ENCODE measurements around the gene SNRNP200.
"Not testable (repeated sequence)": the region's sequence is repeated elsewhere in the genome, so short reads cannot be mapped to it uniquely, and the experiment has no call there.

The SNRNP200 gene

DNA sequence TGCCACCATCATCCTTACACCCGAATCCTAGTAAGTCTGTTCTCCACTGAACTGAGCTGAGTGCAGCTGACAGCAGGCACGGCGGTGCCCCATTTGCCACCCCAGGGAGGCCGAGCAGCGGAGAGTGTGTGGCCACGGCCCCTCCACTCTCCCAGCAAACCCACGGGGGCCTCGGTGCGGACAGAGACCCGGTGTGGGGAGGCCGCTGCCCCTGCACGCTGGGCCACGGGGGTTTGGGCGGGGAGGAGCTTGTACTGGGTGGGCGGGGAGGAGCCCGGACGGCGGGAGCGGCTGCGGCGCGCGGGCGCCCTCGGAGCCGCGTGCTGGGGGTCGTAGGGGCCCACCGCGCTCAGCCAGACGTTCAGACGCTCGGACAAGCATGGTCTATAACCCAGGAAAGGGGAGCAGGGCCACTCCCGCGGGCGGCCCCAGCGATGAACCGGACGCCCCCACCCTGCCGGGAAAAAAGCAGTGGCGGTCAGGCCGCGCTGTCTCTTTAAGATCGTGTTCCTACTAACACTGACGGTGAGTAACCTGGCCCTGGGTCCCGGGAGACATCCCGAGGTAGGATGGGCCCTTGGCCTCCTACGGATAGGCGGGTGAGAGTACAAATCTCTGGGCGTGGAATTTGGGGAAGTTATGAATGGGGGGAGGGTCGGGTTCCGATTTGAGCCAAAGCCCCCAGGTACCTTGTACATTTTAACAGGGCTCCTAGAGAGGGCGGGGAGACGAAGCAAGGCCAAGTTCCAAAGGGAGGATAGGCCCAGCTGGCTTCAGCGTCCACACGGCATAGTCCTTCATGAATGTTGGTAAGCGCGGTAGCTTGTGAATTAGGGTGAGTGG is 19.9 kb upstream of the SNRNP200 start, which contains the start of gene ITPRIPL1:
Gene ITPRIPL1 (plus strand): TSS at position 277 of the 843 bp plus-strand sequence. CDS start 523 bp downstream, at position 800.
- DNase-seq (ENCODE audit: low spot score): no peak

DNA sequence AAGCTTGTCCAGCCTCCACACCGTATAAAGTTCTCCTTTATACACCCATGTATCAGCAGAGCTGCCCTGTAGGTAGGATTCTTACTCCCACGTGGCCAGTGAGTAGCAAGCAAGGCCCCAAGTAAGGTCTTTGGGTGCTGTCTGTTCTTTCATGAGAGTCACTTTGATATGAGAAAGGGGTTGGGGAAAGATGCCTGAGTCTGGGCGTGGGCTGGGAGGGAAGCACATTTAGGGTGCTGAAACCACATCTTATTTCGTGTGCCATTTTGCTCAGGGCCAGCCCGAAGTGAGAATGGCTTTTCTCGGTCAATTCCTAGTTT is 19.3 kb upstream of the SNRNP200 start:
- DNase-seq (ENCODE audit: low spot score): no peak

DNA sequence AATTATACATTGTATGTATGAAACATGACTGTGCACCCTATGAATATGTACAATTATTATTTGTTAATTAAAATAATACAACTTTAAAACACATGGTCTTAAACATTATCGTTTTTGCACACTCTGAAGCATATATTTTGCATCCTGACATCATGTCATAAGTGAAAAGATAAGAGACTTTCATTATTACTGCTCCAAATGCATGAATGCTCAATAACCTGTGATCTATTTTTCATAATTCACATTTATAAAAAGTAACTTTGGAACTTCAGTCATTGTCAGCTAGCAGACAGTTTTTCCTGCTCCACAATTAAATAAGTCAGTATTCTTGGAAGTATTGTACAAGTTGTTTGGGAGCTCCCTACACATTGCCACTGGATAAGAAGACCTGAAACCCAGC is 18.5 kb upstream of the SNRNP200 start:
- no peak for DNase-seq (ENCODE audit: low spot score)

DNA sequence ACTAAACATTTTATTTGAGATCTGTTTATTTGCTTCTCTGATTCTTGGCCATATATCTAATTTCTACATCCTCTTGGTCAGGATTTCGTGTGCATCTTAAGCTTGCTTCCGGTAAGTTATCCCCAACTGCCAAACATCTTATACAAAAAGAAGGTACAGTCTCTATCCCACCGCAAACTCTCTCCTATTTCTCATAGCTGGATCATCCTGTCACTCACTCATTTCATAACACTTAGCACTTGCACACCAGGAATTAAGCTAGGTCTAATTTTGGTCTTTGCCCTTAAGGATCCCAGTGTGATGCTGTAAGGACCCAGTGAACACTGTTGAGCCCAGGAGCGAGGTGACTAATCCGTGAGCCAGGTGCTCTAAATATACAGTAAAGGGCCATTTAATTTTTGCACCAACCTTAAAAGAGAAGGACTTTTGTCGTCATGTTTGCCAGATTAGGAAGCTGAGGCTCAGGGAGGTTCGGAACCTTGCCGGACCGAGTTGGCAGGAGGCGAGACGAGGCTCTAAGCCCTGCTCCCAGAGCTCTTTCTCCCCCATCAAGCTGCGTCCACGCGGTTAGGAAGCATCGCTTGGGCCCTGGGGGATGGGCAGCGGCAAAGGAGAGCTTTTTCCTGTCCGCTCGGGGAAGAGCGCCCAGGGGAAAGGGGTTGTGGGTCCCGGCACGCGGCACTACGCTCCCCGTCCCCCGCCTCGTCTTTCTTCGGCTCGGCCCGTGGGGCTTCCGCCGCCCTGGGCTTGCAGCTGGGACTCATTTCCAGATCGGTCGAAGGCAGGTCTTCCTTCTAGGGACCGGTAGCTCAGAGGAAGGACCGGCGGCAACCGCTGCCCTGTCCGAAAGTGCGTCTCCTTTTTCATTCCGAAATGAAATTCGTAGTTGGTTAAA is 15.6 kb upstream of the SNRNP200 start:
- DNase-seq (ENCODE audit: low spot score): no peak

DNA sequence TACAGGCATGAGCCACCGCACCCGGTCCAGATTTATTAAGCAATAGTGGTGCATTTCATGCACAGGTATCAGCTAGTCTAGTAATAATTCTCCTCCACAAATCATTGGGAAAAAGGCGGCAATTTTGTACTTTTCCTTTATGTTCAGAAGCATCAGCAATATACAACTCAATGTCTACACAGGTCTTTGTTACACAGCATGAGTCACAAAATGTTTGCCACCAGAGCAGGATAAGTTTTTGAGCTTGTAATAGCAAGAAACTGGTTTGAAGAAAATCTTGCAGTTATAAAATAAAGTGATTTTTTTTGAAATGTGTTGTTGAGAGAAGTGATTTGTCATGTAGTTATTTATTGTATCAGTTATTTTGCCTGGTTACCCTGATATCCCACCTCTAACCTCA is 15.0 kb upstream of the SNRNP200 start:
- no peak for DNase-seq (ENCODE audit: low spot score)

DNA sequence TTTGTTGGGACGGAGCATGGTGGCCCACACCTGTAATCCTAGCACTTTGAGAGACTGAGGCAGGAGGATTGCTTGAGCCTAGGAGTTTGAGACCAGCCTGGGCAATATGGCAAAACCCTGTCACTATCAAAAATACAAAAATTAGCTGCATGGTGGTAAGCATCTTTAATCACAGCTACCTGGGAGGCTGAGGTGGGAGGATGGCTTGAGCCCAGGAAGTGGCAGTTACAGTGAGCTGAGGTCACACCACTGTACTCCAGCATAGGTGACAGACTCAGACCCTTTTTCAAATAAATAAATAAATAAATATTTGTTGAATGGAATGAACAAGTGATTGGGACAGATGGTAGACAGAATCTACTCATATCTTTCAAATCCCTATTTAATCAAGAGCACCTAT is 14.1 kb upstream of the SNRNP200 start:
- DNase-seq (ENCODE audit: low spot score): no peak

DNA sequence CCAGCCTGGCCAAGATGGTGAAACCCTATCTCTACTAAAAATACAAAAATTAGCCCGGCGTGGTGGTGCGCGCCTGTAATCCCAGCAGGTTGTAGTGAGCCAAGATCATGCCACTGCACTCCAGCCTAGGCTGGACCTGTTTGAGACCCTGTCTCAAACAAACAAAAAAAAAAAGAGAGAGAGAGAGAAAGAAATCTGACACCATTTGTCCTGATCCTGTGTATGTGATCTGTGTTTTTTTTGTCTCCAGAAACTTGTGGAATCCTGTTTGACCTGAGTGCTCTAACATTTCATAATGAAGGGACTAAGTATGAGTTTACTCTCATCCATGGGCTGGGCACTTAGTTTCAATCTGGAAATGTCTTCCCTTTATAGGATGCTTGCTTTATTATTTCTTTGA is 13.4 kb upstream of the SNRNP200 start:
- no peak for DNase-seq (ENCODE audit: low spot score)

DNA sequence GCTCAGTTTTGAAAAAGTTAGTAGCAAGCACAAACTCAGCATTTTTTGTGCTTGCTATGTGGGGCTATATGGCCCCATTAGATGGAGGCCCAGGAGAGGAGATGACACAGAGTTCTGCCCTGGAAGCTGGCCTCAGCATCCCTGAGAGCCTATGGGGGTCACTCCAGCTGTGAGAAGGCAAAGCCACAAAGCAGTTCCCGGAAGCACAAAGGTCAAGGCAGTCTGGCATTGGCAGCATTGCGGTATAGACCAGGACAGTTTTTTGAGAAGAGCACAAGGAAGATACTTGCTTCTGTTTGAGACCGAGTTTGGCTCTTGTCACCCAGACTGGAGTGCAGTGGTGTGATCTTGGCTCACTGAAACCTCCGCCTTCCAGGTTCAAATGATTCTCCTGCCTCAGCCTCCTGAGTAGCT is 12.2 kb upstream of the SNRNP200 start:
- no peak for DNase-seq (ENCODE audit: low spot score)

DNA sequence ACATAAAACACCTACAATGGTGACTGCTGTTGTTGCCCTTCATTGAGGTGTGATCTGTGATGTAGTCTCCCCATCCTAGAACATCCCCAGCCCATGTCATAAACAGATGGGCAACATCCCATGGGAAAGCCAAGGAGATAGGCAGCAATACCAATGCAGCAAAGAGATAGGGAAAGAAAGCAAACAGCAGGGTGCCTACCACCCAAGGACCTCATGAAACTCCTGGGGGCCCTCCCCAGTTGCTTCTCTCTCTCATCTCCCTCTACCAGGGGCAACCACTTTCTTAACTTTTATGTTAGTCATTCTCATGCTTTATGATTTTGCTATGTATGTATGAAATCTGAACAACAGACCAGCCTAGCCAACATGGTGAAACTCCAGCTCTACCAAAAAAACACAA is 11.7 kb upstream of the SNRNP200 start:
- no peak for DNase-seq (ENCODE audit: low spot score)

DNA sequence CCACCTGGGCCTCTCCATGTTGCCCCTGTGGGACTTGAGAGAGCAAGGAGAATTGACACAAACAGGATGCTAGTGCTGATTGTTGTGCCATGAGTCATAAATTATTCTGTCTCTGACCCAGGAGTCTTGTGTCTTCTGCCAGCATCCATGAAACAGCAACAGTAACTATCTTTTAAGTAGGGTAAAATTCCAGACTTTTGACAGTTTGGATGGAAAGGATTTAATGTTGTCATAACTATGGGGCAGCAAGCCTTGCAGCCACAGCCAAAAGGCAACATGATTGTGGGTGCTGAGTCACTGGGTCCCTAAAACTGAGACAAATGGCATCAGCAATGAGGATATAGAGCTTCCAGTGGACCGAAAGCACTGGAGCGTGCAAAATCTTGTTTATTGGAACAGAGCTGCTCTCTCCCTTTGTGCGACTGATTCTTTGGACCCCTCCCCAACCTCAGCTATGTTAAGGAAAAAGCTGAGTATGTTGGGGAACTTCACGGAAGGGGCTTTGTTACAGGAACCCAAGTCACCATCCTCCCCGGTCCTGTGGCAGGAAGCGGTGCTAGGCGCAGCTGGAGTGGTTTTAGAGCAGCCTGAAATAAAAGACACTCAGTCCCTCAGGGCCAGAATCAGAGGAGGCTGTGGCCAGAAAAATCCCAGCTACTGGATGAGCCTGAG is 10.2 kb upstream of the SNRNP200 start:
- no peak for DNase-seq (ENCODE audit: low spot score)

DNA sequence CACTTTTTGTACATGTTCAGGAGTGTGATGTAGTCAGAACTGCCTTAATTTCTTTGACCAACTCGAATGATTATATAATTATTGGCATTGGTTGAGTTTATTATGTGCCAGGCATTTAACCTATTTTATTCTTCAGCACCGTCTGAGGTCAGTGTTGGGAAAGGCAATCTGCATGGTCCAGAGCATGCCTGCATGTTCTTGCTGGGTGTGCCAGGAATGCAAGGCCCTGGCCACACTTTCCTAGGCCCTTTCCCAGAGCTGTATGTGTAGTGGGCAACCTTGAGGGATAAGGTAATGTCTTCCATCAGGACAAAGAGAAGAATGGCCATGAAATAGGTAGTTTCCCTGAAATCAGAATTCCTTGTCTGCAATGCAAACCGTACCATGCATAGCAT is 9.7 kb upstream of the SNRNP200 start:
- no peak for DNase-seq (ENCODE audit: low spot score)

DNA sequence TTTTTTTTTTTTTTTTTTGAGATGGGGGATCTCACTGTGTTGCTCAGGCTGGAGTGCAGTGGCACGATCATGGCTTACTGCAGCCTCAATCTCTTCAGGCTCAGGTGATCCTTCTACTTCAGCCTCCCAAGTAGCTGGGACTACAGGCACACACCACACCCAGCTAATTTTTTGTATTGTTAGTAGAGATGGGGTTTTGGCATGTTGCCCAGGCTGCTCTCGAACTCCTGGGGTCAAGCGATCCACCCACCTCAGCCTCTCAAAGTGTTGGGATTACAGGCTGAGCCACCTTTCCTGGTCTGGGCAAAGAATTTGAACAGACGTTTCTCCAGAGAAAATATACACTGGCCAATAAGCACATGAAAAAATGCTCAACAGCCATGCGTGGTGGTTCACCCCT is 2.9 kb upstream of the SNRNP200 start:
- no peak for DNase-seq (ENCODE audit: low spot score)

DNA sequence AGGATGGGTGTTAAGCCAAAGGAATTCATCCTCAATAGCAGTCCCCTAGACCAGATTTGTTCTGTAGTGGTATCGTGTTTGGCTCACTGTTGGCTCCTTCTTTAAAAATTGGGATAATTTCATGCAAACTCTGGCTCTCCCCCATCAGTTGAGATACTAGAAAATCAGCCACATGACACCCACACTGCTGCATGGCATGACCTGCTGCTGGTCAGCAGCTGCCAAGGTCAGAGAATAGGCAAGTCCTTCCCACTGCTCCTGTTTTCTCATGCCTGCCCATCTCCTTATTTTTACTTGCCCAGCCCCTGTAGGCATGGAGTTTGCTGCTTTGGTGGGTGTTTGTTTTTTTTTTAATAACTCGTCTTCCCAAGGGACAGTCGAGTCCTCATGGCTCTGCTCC is 1.0 kb upstream of the SNRNP200 start:
- DNase-seq (ENCODE audit: low spot score): no peak

DNA sequence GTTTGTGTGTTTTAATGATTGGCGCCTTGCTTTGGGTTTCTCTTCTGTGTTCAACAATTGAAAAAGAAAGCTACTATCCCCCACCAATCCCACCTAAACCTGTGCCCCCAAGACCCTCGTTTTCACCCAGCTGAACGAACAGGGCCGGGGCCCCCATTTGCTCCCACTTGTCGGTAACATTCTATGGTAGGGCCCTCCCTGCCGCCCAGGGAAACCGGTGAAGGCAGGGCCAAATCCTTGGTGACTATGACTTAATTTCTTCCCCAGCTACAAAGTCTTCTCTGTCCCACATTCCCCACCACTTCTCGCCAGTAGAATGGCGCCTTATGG is 598 bp upstream of the SNRNP200 start:
- no peak for DNase-seq (ENCODE audit: low spot score)

DNA sequence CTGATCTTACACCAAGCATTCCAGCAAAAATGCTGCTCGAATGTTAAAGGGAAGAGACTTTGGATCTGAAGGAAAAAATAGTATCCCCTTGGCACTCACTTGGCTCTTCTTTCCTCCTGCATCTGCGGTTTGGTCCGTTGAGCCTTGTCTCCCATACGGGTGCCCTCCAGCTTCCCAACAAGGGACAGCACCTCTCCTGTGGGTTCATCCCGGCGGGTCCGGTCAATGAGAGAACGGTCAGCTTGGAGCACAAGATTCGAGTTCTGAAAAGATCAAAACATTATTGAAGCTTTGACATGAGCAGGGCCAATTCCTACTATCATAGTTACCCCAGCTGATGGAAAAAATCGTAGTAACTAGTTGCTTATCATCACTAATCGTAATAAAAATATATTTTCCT is 740 bp downstream of the SNRNP200 start:
- no peak for DNase-seq (ENCODE audit: low spot score)

DNA sequence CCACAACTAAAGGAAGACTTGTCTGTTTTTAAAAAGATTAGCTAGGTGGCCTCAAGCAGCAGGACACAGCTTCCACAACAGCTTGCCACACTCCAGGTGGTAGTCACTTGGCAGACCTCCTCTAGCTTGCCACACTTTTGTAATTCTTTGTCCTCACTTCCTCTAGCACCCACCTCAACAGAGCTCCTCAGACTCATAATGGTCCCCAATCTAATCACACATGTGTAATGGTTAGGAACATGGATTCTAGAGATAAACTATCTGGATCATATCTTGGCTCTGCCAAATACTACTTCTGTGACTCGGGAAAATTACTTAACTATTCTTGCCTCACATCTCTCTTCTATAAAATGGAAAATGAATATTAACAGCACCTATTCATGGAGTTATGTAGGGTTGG is 3.5 kb downstream of the SNRNP200 start:
- DNase-seq (ENCODE audit: low spot score): no peak

DNA sequence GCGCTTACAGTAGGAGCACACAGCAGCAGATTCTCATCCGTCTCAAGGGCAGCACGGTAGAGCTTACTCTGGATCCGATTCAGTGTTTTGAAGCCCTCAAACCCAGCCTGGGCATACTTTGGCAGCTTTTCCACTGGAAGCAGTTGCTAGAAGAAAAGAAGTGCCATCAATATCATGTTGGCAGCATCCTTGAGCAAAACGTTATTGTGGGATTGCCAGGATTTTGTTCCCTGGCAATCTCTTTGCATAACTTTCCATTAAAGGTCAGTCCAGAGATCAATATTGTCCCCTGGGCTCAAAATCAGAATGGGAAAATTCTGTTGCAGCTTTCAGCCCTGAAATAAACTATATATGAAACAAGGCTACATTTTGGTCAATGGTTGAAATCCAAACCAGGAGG is 8.4 kb downstream of the SNRNP200 start:
- no peak for DNase-seq (ENCODE audit: low spot score)

DNA sequence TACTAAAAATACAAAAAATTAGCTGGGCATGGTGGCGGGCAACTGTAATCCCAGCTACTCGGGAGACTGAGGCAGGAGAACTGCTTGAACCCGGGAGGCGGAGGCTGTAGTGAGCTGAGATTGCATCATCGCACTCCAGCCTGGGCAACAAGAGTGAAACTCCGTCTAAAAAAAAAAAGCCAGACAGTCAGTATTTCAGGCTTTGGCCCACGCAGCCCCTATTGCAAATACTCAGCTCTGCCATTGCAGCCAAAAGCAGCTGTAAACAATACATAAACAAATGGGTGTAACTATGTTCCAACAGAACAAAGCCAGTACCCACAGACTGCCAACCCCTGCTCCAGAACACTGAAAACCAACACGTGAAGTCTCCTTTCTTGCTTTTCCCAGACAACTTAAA is 11.1 kb downstream of the SNRNP200 start:
- DNase-seq (ENCODE audit: low spot score): not testable (repeated sequence)

DNA sequence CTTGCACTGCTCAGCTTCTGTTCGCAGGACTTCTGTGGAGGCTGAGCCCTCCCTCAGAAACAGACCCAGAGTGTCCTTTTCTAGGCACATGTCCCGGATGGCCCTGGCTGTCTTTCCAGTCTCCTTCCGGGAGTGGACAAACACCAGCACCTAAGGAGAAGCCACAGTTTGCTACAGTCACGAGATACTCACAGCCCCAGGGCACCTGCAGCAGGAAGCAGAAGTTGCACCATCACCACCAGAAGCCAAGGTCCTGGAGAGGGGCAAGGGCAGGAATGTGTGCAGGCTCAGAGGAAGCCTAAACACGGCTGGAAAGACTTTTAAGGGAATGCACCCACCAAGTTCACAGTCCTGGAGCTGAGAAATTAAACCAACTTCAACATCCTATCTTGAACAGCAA is 13.6 kb downstream of the SNRNP200 start:
- no peak for DNase-seq (ENCODE audit: low spot score)

DNA sequence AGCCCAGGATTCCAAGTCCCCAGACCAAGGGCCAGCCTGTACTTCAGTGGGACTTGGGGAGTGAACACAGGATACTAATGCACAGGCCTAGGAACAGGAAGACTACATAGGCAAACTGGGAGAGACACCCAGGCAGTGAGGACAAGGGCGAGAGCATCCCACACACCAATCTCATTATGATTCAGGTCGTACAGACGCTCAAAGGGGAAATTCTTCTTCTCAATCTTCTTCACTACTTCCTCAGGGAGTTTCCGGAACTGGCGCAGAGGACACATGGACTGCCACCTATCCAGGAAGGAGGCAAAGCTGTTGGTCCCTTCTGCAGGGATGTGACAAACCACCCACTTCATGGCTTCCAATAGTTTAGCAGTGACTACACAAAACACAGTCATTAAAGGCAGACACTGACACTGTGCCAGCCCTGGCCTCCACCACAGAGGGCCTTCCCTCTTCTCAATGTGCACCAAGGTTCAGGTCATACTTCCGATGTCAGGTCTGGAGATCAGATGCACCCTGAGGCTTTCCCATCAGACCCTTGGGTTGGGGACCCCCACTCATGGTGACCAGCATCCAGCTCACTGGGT is 18.0 kb downstream of the SNRNP200 start:
- no peak for DNase-seq (ENCODE audit: low spot score)

DNA sequence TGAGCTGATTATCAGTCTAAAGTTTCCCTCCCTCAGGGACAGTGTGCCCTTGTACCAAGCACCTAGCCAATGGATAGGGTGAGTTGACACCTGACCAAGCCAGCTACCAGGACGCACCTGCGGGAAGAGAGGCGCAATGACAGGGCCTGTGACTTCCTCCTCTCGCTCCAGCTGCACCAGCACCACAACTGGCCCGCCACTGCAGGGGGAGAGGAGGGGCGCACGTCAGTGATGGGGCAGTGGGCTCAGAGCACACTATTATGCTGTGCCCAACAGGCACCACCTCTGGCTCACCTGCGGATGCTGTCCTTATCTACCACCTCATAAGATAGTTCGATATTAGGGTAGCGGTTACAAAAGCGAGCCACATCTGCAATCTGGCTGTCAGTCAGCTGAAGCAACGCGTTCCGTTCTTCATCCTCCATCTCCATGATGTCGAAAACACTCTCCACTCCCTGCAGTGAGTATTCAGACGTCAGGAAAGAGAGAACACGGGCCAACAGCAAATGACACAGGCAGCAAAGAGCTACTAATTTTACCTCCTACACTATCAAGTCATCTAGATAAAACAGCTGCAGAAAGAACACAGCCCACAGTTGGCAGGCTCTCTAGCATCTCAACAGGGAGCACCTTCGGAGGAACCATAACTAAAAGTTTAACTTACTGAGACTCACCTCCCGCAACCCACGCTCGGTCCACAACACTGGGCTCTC is 28.4 kb downstream of the SNRNP200 start:
- no peak for DNase-seq (ENCODE audit: low spot score)

Measured in globus pallidus (tissue), 1 donor.